HG02678 (cell line): ENCODE data around the gene EFL1.
"Not testable (repeated sequence)": the region's sequence is repeated elsewhere in the genome, so short reads cannot be mapped to it uniquely, and the experiment has no call there.

Experiments used
- ATAC-seq: cut with Tn5 transposase; IDR thresholded peaks from one replicate; pipeline ENCODE4 v1.9.1; 2021; ENCODE audit warnings: mild to moderate bottlenecking, moderate library complexity; ENCODE audit not compliant: unreplicated experiment

The EFL1 gene

GRCh38 chr15:82204575-82204974 lies 58.0 kb downstream of the EFL1 start:
- ATAC-seq = not testable (repeated sequence)

GRCh38 chr15:82197733-82198594 lies 64.6 kb downstream of the EFL1 start:
- ATAC-seq = peak; percentile 76

GRCh38 chr15:82196353-82196752 lies 66.2 kb downstream of the EFL1 start:
- no peak for ATAC-seq

DNA sequence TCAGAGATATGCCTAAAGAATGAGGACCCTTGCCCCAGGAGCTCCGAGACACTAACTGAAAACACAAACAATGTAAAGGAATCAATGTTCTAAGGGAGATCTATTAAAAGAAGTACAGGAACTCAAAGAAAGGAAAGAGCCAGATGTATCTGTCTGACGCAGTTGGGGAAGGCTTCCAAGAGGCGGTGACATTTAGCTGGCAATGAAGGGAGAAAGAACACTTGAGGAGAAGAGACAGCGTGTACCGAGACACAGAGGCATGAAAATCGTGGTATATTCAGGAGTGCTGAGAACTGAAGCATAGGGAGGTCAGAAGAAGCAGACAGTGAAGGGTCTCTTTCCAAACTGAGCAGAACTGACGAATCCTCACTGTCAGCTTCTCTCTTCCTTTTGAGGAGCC lies 66.7 kb downstream of the EFL1 start:
- not testable (repeated sequence) for ATAC-seq

- ATAC-seq = not testable (repeated sequence)
Observed at GRCh38 chr15:82194488-82194887, 68.0 kb downstream of the EFL1 start.

DNA sequence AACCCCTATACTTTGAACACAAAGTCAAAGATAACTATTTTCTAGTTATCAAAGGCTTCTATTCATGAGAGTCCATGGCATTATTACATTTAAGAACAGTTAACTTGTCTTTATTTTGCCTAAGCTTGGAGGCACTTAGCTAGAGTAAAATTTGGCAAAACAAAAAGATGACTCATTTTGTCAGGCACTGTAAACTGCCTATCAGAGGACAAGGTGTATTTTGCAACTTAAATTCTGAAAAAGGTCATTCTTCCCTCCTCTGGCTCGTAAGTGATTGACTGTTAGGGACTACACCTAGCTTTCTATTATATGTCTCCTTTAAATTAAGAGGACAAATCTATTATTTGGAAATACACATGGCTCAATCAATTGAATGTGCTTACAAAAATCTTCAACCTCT lies 69.1 kb downstream of the EFL1 start:
- not testable (repeated sequence) for ATAC-seq

DNA sequence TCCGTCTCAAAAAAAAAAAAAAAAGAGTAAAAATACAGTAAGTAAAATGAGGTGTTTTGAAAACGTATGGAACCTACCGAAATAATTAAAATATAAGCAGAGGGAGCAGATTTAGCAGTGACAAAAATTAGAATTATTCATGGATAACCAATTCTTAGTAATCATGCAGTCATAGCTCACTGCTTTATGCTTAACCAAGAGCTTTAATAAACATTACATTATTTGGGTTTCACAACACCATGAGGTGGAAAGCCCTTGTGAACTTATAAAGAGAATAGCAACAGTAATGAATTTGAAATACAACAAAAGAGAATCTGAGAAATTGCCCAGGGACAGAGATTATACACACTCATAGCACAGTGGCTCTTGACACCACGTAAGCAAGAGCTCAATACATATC lies 70.1 kb downstream of the EFL1 start:
- not testable (repeated sequence) for ATAC-seq

GRCh38 chr15:82186719-82187406 lies 75.7 kb downstream of the EFL1 start:
- ATAC-seq = no peak

GRCh38 chr15:82186161-82186560 lies 76.4 kb downstream of the EFL1 start:
- no peak for ATAC-seq

- no peak for ATAC-seq
Observed at GRCh38 chr15:82184776-82185175, 77.8 kb downstream of the EFL1 start.

- no peak for ATAC-seq
Observed at GRCh38 chr15:82184355-82184754, 78.2 kb downstream of the EFL1 start.

DNA sequence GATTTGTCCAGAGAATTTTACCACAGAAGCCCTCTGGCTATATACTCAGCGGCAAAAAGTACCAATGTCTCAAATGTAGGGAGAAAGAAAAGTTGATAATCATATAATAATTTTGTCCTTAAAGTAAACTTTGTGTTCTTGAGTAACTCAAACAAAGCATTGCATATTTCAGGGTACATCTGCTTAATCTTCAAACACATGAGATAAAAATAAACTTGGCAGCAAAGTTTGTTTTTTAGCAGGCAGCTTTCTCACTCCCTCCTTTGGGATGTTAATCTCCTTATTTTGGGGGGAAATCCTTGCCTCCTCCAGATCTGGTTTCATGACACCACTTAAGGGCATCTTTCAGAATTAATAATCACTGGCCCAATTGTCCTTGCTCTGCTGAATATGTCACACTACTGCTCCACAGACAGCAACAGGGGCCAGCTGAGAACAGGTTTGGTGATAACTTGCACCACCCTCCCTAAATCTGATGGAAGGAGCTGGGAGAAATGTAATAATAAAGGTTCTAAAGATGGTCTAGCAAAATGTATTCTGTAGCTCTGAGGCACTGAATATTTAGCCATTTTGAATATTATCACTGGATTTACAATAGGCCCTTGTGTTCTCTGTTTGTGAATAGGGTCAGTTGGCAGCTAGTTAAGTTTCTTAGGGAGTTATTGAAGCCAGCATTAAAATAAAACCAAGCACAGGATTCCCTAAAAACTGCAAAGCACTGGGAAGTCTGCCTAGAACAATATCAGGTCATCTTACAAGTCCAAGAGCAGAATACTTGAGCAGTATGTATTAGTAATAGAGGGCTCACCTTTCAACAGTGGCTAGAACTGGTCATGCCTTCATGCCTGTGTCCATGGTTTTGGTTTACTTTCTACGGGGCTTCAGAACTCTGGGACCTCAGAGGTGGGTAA lies 79.2 kb downstream of the EFL1 start:
- no peak for ATAC-seq

- ATAC-seq = no peak
Observed at GRCh38 chr15:82181371-82181770, 81.2 kb downstream of the EFL1 start.

DNA sequence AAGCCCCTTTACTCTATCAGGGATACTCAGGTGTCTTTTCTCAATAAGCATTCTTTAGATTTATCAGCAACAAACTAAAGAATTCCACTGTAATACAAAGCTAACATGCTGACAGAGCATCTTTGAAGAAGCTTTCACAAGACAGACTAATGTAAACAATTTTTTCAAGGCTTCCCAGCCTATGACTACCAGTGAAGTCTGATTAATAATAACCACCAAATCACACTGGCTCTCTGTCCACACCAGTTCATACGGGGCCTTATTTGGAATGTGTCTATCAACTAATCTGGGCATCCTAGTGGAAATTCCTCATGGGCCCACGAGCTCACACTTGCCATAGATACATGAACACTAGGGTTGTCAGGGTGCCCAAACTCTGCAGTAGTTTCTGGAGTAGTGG lies 84.5 kb downstream of the EFL1 start:
- ATAC-seq = no peak

DNA sequence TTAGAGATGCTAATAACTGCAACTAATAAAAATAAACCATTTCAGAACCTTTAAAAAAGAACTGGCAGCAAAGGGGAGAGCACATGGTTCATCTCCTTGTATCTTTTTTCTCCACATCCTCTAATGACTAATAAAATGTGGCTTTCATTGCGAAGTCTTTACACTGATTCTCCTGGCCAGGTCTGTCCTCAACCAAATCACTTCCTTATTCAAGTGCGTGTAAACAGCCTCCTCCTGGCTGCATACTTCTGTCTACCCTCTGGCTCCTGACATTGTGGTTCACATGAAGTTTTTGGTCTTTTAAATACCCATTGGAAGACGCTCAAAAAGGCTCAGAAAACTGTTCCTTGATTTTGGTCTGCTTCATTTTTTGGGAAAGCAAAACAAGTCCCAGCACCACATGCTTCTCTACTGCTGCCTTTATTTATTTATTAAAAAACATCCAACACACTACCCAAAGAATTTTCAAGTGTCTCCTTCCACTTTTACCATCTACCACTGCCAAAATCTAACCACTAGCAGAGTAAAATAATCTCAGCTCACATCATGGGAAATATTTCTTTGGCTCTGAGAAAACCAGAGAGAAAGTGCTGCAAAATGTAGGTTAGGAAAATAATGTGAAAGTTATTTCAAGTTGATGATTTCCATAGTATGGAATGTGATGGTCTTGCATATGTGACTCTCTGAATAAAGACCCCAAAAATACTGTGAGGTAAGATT lies 85.1 kb downstream of the EFL1 start:
- no peak for ATAC-seq

DNA sequence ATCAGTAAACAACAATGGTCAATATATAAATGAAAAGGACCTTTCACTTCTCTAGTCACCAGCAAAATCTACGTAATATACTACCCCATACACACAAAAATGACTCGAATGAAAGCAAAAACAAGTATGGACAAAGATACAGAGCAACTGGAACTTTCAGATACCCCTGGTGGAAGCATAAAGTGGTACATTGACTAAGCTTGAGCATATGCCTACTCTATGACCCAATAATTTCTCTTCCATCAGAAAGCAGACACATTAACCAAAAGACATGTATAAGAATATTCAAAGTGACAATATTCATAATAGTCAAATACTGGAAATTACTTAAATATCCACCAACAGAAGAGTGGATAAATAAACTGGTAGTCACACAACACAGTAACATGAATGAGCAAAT lies 86.0 kb downstream of the EFL1 start:
- no peak for ATAC-seq

- ATAC-seq = no peak
Observed at GRCh38 chr15:82174471-82175235, 87.9 kb downstream of the EFL1 start.

DNA sequence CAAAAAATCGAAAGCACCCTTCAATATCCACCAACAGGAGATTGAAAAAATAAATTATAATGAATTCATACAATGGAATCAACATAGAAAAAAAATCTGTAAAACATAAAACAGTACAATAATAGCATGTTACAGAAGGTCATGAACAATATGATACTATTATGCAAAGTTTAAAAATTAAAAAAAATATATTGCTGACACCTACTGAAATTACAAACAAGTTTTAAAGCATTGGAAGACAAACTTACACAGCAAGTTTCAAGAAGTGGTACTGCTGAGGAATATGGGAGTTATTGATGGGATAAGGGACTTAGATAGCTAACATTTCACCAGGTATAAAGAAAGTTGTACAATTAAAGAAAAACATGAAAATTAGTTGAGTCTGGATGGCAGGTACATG lies 89.4 kb downstream of the EFL1 start:
- no peak for ATAC-seq

DNA sequence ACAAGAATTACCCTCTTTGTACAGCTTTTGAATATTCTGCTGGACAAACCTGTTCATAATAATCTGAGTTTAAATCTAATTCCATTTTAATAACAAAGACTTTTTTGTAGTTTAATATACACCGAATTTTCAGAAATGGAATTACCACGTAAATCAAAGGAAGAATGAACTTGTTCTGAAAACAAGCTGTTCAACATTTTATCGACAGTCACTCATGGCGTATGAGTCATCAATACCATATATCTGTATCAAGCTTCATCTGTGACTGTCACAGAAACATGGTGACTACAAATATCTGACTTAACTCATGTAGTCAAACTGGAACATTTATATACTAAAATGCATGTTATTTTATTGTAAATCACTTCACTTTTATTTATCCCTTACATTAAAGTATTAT lies 90.0 kb downstream of the EFL1 start:
- no peak for ATAC-seq

DNA sequence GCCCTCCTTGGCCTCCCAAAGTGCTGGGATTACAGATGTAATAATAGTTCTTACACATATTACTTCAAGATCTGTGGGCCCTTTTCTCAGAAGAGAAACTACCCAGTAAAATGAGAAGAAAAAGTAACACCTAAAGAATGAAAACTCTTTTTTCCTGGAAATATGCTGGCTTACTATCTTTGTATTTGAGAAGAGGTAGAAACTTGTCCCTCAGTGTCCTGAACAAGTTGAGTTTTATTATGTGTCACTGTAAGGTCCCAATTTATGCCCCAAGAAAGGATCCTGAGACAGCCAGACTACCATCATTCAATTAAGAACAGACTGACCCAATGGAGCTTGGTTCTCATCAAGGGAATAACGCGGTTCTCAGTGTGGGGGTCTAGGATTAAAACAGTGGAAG lies 93.8 kb downstream of the EFL1 start:
- ATAC-seq = no peak
